H9 (cell line): ENCODE results near the gene MFSD6. TPM values are rescaled to one million over a fixed set of nuclear protein-coding genes. Genes with fewer than 3 reads are reported as not detected.

ENCODE experiments used
- DNase-seq: peaks from one replicate; pipeline ENCODE4 v3.0.0-alpha.2; 2017
- H2AFZ ChIP-seq: one replicate; pipeline ENCODE4 v1.6.1; 2013; ENCODE audit warnings: mild to moderate bottlenecking, low read length, control low read depth, moderate library complexity
- H2AK5ac ChIP-seq: 2 replicates; pipeline ENCODE4 v1.6.1; 2013; ENCODE audit warnings: low read length, control low read depth, mixed read lengths; ENCODE audit not compliant: insufficient read length
- H2BK120ac ChIP-seq: one replicate; pipeline ENCODE4 v1.6.1; 2013; ENCODE audit warnings: low read depth, mild to moderate bottlenecking, low read length, control low read depth, inconsistent platforms; ENCODE audit not compliant: poor library complexity, severe bottlenecking
- H2BK12ac ChIP-seq: 2 replicates; pipeline ENCODE4 v1.6.1; 2013; ENCODE audit warnings: low read length, control low read depth, mixed read lengths, low read depth; ENCODE audit not compliant: insufficient read length
- H2BK15ac ChIP-seq: 2 replicates; pipeline ENCODE4 v1.6.1; 2013; ENCODE audit warnings: low read depth, low read length, control low read depth
- H2BK20ac ChIP-seq: one replicate; pipeline ENCODE4 v1.6.1; 2013; ENCODE audit warnings: low read depth, mild to moderate bottlenecking, low read length, control low read depth, inconsistent platforms; ENCODE audit not compliant: poor library complexity, severe bottlenecking
- H2BK5ac ChIP-seq: 2 replicates; pipeline ENCODE4 v1.6.1; 2013; ENCODE audit warnings: low read length, control low read depth, mixed read lengths; ENCODE audit not compliant: insufficient read length
- H3K14ac ChIP-seq: 2 replicates; pipeline ENCODE4 v1.6.1; 2013; ENCODE audit warnings: low read length, control low read depth; ENCODE audit not compliant: insufficient read depth
- H3K18ac ChIP-seq: 2 replicates; pipeline ENCODE4 v1.6.1; 2013; ENCODE audit warnings: low read depth, mild to moderate bottlenecking, mixed read lengths, low read length, control low read depth; ENCODE audit not compliant: insufficient read length
- H3K23ac ChIP-seq: 2 replicates; pipeline ENCODE4 v1.6.1; 2013; ENCODE audit warnings: low read length, control low read depth, mixed read lengths, low read depth; ENCODE audit not compliant: insufficient read length
- H3K23me2 ChIP-seq: 2 replicates; pipeline ENCODE4 v1.6.1; 2013; ENCODE audit warnings: low read depth, mild to moderate bottlenecking, mixed read lengths, low read length, control low read depth; ENCODE audit not compliant: insufficient read length, poor library complexity, severe bottlenecking
- H3K27ac ChIP-seq: 2 replicates; pipeline ENCODE4 v1.5.1; 2013; ENCODE audit warnings: low read length, control low read depth, mixed read lengths, low read depth; ENCODE audit not compliant: insufficient read length
- H3K27me3 ChIP-seq: 2 replicates; pipeline ENCODE4 v1.6.1; 2013; ENCODE audit warnings: low read length, control low read depth, inconsistent platforms; ENCODE audit not compliant: insufficient read depth
- H3K4ac ChIP-seq: 2 replicates; pipeline ENCODE4 v1.6.1; 2013; ENCODE audit warnings: low read depth, mild to moderate bottlenecking, control low read depth, inconsistent platforms, low read length, moderate library complexity
- H3K4me1 ChIP-seq: 2 replicates; pipeline ENCODE4 v1.6.1; 2013; ENCODE audit warnings: low read length, control low read depth, inconsistent platforms; ENCODE audit not compliant: insufficient read depth
- H3K4me2 ChIP-seq: 2 replicates; pipeline ENCODE4 v1.6.1; 2013; ENCODE audit warnings: low read length, control low read depth, mixed read lengths; ENCODE audit not compliant: insufficient read length, insufficient read depth
- H3K56ac ChIP-seq: 2 replicates; pipeline ENCODE4 v1.6.1; 2013; ENCODE audit warnings: low read depth, mild to moderate bottlenecking, mixed read lengths, low read length, control low read depth; ENCODE audit not compliant: insufficient read length
- H3K79me1 ChIP-seq: 2 replicates; pipeline ENCODE4 v1.6.1; 2013; ENCODE audit warnings: low read depth, mild to moderate bottlenecking, moderate library complexity, low read length, control low read depth, inconsistent platforms; ENCODE audit not compliant: insufficient read depth, poor library complexity, severe bottlenecking
- H3K79me2 ChIP-seq: 2 replicates; pipeline ENCODE4 v1.6.1; 2013; ENCODE audit warnings: low read length, control low read depth, inconsistent platforms; ENCODE audit not compliant: insufficient read depth
- H3K9ac ChIP-seq: 2 replicates; pipeline ENCODE4 v1.6.1; 2013; ENCODE audit warnings: low read length, control low read depth, mixed read lengths; ENCODE audit not compliant: insufficient read length; ENCODE audit errors: extremely low read depth
- H3K9me3 ChIP-seq: one replicate; pipeline ENCODE4 v1.6.1; 2013; ENCODE audit warnings: low read depth, low read length, inconsistent platforms; ENCODE audit not compliant: control insufficient read depth
- H3T11ph ChIP-seq: one replicate; pipeline ENCODE4 v1.6.1; 2013; ENCODE audit warnings: mild to moderate bottlenecking, low read length, control low read depth, inconsistent platforms
- H4K20me1 ChIP-seq: one replicate; pipeline ENCODE4 v1.6.1; 2013; ENCODE audit not compliant: control insufficient read depth, insufficient read length, insufficient read depth
- H4K5ac ChIP-seq: 2 replicates; pipeline ENCODE4 v1.6.1; 2013; ENCODE audit warnings: low read depth, mild to moderate bottlenecking, mixed read lengths, low read length, control low read depth; ENCODE audit not compliant: insufficient read length
- H4K8ac ChIP-seq: replicated peaks from 2 replicates; pipeline ENCODE4 v1.6.1; 2013; ENCODE audit warnings: low read length, control low read depth, mixed read lengths, low read depth; ENCODE audit not compliant: insufficient read length
- H4K91ac ChIP-seq: 2 replicates; pipeline ENCODE4 v1.6.1; 2013; ENCODE audit warnings: low read depth, mild to moderate bottlenecking, moderate library complexity, mixed read lengths, low read length, control low read depth; ENCODE audit not compliant: insufficient read length
- H3K27ac Mint-ChIP-seq, 3 experiments: 2 replicates in 2 of 3; 3 replicates in 1 of 3; pipeline ENCODE4 v1.8.0; 2020 to 2021; ENCODE audit warnings: mixed read lengths in 3 of 3, mild to moderate bottlenecking in 1 of 3, moderate library complexity in 1 of 3
- H3K27me3 Mint-ChIP-seq: 2 replicates; pipeline ENCODE4 v1.8.0; 2021; ENCODE audit warnings: low read depth, mild to moderate bottlenecking, moderate library complexity, mixed read lengths
- H3K36me3 Mint-ChIP-seq, 3 experiments: 2 replicates in 2 of 3; 3 replicates in 1 of 3; pipeline ENCODE4 v1.8.0; 2020 to 2021; ENCODE audit warnings: low read depth in 3 of 3, mixed read lengths in 3 of 3; ENCODE audit not compliant: insufficient read depth in 1 of 3
- H3K4me1 Mint-ChIP-seq, 2 experiments: 2 replicates each; pipeline ENCODE4 v1.8.0; 2020; ENCODE audit warnings: mixed read lengths in 2 of 2
- H3K4me3 Mint-ChIP-seq, 2 experiments: 2 replicates in 1 of 2; 3 replicates in 1 of 2; pipeline ENCODE4 v1.8.0; 2020 to 2021; ENCODE audit warnings: mild to moderate bottlenecking in 2 of 2, mixed read lengths in 2 of 2, moderate library complexity in 1 of 2
- H3K9me3 Mint-ChIP-seq, 2 experiments: 2 replicates in 1 of 2; 3 replicates in 1 of 2; pipeline ENCODE4 v1.8.0; 2020; ENCODE audit warnings: mild to moderate bottlenecking in 2 of 2, mixed read lengths in 2 of 2, moderate library complexity in 1 of 2
- WGBS: extraction: QIAGEN DNeasy Blood & Tissue Kit; methylation state at CpG from one replicate; pipeline ENCODE4 v1.1.7; 2013; ENCODE audit warnings: missing lambda C conversion rate, low lambda C conversion rate, mixed read lengths; ENCODE audit not compliant: insufficient read length; ENCODE audit errors: extremely low coverage; 5-methylcytosine and 5-hydroxymethylcytosine counted together
- total RNA-seq: library from RNA; stranded (reverse); gene quantifications from 2 replicates; pipeline ENCODE4 v1.2.1, GENCODE V29; 2021
- TF ChIP-seq, protein P1 (sequence below): fragments of 200-600 bp; sonication (generic); conservative IDR thresholded peaks from 3 replicates; pipeline ENCODE4 v1.8.0; 2021; ENCODE audit warnings: antibody characterized with exemption, mild to moderate bottlenecking

MFSD6 gene
- total RNA-seq, 1 experiment from 2014 or later: 4.0 TPM

DNA sequence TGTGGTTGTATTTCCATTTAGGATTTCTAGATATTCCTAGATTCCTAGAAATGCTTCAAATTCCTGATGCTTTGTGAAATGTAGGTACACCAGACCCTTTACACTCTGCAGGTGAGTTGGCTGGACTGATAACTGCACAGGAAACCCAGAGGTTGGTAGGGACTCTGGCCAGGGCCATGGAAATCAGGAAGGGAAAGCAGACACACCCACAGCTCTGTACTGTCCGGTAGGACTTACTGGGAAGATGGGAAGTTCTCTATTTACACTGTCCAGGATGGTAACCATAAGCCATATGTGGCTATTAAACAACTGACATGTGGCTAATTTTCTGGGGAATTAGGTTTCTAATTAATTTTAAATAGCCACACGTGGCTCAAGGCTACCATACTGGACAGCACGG, 94.9 kb downstream of the MFSD6 start:
- H3K4me3 Mint-ChIP-seq: no peak overlapping the region

More for the DNA sequence above, 94.9 kb downstream of the MFSD6 start:
- H2BK120ac ChIP-seq: no peak overlapping the region
- H3K27ac ChIP-seq: no peak overlapping the region
- no peaks in the 10 kb centered on the region for H3K79me1 ChIP-seq
- no peaks in the 10 kb centered on the region for H3K23me2 ChIP-seq
- no peaks in the 10 kb centered on the region for H4K20me1 ChIP-seq
- no peak overlapping the region for H2BK15ac ChIP-seq
- no peak overlapping the region for H2BK12ac ChIP-seq
- Mint-ChIP-seq H3K36me3 (no peaks in the 10 kb centered on the region), H3K27ac (0 out of 7 replicates have a peak overlapping the region, but pooled peaks of 1 of the 3 experiments have one; percentile 45), H3K9me3 (no peaks in the 10 kb centered on the region), H3K27me3 (no peaks in the 10 kb centered on the region), H3K4me1 (peaks cover 7 to 12% of the 10 kb centered on the region in 2 experiments)
- H2AFZ ChIP-seq: no peak overlapping the region
- no peak for DNase-seq
- H4K5ac ChIP-seq: no peak overlapping the region
- TF ChIP-seq, protein P1, sequence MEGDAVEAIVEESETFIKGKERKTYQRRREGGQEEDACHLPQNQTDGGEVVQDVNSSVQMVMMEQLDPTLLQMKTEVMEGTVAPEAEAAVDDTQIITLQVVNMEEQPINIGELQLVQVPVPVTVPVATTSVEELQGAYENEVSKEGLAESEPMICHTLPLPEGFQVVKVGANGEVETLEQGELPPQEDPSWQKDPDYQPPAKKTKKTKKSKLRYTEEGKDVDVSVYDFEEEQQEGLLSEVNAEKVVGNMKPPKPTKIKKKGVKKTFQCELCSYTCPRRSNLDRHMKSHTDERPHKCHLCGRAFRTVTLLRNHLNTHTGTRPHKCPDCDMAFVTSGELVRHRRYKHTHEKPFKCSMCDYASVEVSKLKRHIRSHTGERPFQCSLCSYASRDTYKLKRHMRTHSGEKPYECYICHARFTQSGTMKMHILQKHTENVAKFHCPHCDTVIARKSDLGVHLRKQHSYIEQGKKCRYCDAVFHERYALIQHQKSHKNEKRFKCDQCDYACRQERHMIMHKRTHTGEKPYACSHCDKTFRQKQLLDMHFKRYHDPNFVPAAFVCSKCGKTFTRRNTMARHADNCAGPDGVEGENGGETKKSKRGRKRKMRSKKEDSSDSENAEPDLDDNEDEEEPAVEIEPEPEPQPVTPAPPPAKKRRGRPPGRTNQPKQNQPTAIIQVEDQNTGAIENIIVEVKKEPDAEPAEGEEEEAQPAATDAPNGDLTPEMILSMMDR: no peak
- no peak overlapping the region for H3K9ac ChIP-seq
- no peaks in the 10 kb centered on the region for H3K79me2 ChIP-seq
- H3K4ac ChIP-seq: no peak overlapping the region
- no peak overlapping the region for H3K23ac ChIP-seq
- no peaks in the 10 kb centered on the region for H3K9me3 ChIP-seq
- no peak overlapping the region for H3K56ac ChIP-seq
- H3K14ac ChIP-seq: no peak overlapping the region
- no peak overlapping the region for H4K8ac ChIP-seq
- no peak overlapping the region for H3K18ac ChIP-seq
- H2BK5ac ChIP-seq: no peak overlapping the region
- no CpG with 5 or more reads among the region's 3 CpGs for WGBS
- no peak overlapping the region for H3K4me2 ChIP-seq
- H3T11ph ChIP-seq: no peak overlapping the region
- no peak overlapping the region for H4K91ac ChIP-seq
- H2BK20ac ChIP-seq: no peak overlapping the region
- no peaks in the 10 kb centered on the region for H3K27me3 ChIP-seq
- no peak overlapping the region for H2AK5ac ChIP-seq
- peaks cover 2% of the 10 kb centered on the region; the same call in 1 of the 2 replicates for H3K4me1 ChIP-seq
